H9 (cell line): ENCODE results near the gene IGFLR1. TPM values are rescaled to one million over a fixed set of nuclear protein-coding genes. Genes with fewer than 3 reads are reported as not detected.

ENCODE experiments used
- DNase-seq: peaks from one replicate; pipeline ENCODE4 v3.0.0-alpha.2; 2017
- H2AFZ ChIP-seq: one replicate; pipeline ENCODE4 v1.6.1; 2013; ENCODE audit warnings: mild to moderate bottlenecking, low read length, control low read depth, moderate library complexity
- H2AK5ac ChIP-seq: 2 replicates; pipeline ENCODE4 v1.6.1; 2013; ENCODE audit warnings: low read length, control low read depth, mixed read lengths; ENCODE audit not compliant: insufficient read length
- H2BK120ac ChIP-seq: one replicate; pipeline ENCODE4 v1.6.1; 2013; ENCODE audit warnings: low read depth, mild to moderate bottlenecking, low read length, control low read depth, inconsistent platforms; ENCODE audit not compliant: poor library complexity, severe bottlenecking
- H2BK12ac ChIP-seq: 2 replicates; pipeline ENCODE4 v1.6.1; 2013; ENCODE audit warnings: low read length, control low read depth, mixed read lengths, low read depth; ENCODE audit not compliant: insufficient read length
- H2BK15ac ChIP-seq: 2 replicates; pipeline ENCODE4 v1.6.1; 2013; ENCODE audit warnings: low read depth, low read length, control low read depth
- H2BK20ac ChIP-seq: one replicate; pipeline ENCODE4 v1.6.1; 2013; ENCODE audit warnings: low read depth, mild to moderate bottlenecking, low read length, control low read depth, inconsistent platforms; ENCODE audit not compliant: poor library complexity, severe bottlenecking
- H2BK5ac ChIP-seq: 2 replicates; pipeline ENCODE4 v1.6.1; 2013; ENCODE audit warnings: low read length, control low read depth, mixed read lengths; ENCODE audit not compliant: insufficient read length
- H3K14ac ChIP-seq: 2 replicates; pipeline ENCODE4 v1.6.1; 2013; ENCODE audit warnings: low read length, control low read depth; ENCODE audit not compliant: insufficient read depth
- H3K18ac ChIP-seq: 2 replicates; pipeline ENCODE4 v1.6.1; 2013; ENCODE audit warnings: low read depth, mild to moderate bottlenecking, mixed read lengths, low read length, control low read depth; ENCODE audit not compliant: insufficient read length
- H3K23ac ChIP-seq: 2 replicates; pipeline ENCODE4 v1.6.1; 2013; ENCODE audit warnings: low read length, control low read depth, mixed read lengths, low read depth; ENCODE audit not compliant: insufficient read length
- H3K23me2 ChIP-seq: 2 replicates; pipeline ENCODE4 v1.6.1; 2013; ENCODE audit warnings: low read depth, mild to moderate bottlenecking, mixed read lengths, low read length, control low read depth; ENCODE audit not compliant: insufficient read length, poor library complexity, severe bottlenecking
- H3K27ac ChIP-seq: 2 replicates; pipeline ENCODE4 v1.5.1; 2013; ENCODE audit warnings: low read length, control low read depth, mixed read lengths, low read depth; ENCODE audit not compliant: insufficient read length
- H3K27me3 ChIP-seq: 2 replicates; pipeline ENCODE4 v1.6.1; 2013; ENCODE audit warnings: low read length, control low read depth, inconsistent platforms; ENCODE audit not compliant: insufficient read depth
- H3K4ac ChIP-seq: 2 replicates; pipeline ENCODE4 v1.6.1; 2013; ENCODE audit warnings: low read depth, mild to moderate bottlenecking, control low read depth, inconsistent platforms, low read length, moderate library complexity
- H3K4me1 ChIP-seq: 2 replicates; pipeline ENCODE4 v1.6.1; 2013; ENCODE audit warnings: low read length, control low read depth, inconsistent platforms; ENCODE audit not compliant: insufficient read depth
- H3K4me2 ChIP-seq: 2 replicates; pipeline ENCODE4 v1.6.1; 2013; ENCODE audit warnings: low read length, control low read depth, mixed read lengths; ENCODE audit not compliant: insufficient read length, insufficient read depth
- H3K56ac ChIP-seq: 2 replicates; pipeline ENCODE4 v1.6.1; 2013; ENCODE audit warnings: low read depth, mild to moderate bottlenecking, mixed read lengths, low read length, control low read depth; ENCODE audit not compliant: insufficient read length
- H3K79me1 ChIP-seq: 2 replicates; pipeline ENCODE4 v1.6.1; 2013; ENCODE audit warnings: low read depth, mild to moderate bottlenecking, moderate library complexity, low read length, control low read depth, inconsistent platforms; ENCODE audit not compliant: insufficient read depth, poor library complexity, severe bottlenecking
- H3K79me2 ChIP-seq: 2 replicates; pipeline ENCODE4 v1.6.1; 2013; ENCODE audit warnings: low read length, control low read depth, inconsistent platforms; ENCODE audit not compliant: insufficient read depth
- H3K9ac ChIP-seq: 2 replicates; pipeline ENCODE4 v1.6.1; 2013; ENCODE audit warnings: low read length, control low read depth, mixed read lengths; ENCODE audit not compliant: insufficient read length; ENCODE audit errors: extremely low read depth
- H3K9me3 ChIP-seq: one replicate; pipeline ENCODE4 v1.6.1; 2013; ENCODE audit warnings: low read depth, low read length, inconsistent platforms; ENCODE audit not compliant: control insufficient read depth
- H3T11ph ChIP-seq: one replicate; pipeline ENCODE4 v1.6.1; 2013; ENCODE audit warnings: mild to moderate bottlenecking, low read length, control low read depth, inconsistent platforms
- H4K20me1 ChIP-seq: one replicate; pipeline ENCODE4 v1.6.1; 2013; ENCODE audit not compliant: control insufficient read depth, insufficient read length, insufficient read depth
- H4K5ac ChIP-seq: 2 replicates; pipeline ENCODE4 v1.6.1; 2013; ENCODE audit warnings: low read depth, mild to moderate bottlenecking, mixed read lengths, low read length, control low read depth; ENCODE audit not compliant: insufficient read length
- H4K8ac ChIP-seq: replicated peaks from 2 replicates; pipeline ENCODE4 v1.6.1; 2013; ENCODE audit warnings: low read length, control low read depth, mixed read lengths, low read depth; ENCODE audit not compliant: insufficient read length
- H4K91ac ChIP-seq: 2 replicates; pipeline ENCODE4 v1.6.1; 2013; ENCODE audit warnings: low read depth, mild to moderate bottlenecking, moderate library complexity, mixed read lengths, low read length, control low read depth; ENCODE audit not compliant: insufficient read length
- H3K27ac Mint-ChIP-seq, 3 experiments: 2 replicates in 2 of 3; 3 replicates in 1 of 3; pipeline ENCODE4 v1.8.0; 2020 to 2021; ENCODE audit warnings: mixed read lengths in 3 of 3, mild to moderate bottlenecking in 1 of 3, moderate library complexity in 1 of 3
- H3K27me3 Mint-ChIP-seq: 2 replicates; pipeline ENCODE4 v1.8.0; 2021; ENCODE audit warnings: low read depth, mild to moderate bottlenecking, moderate library complexity, mixed read lengths
- H3K36me3 Mint-ChIP-seq, 3 experiments: 2 replicates in 2 of 3; 3 replicates in 1 of 3; pipeline ENCODE4 v1.8.0; 2020 to 2021; ENCODE audit warnings: low read depth in 3 of 3, mixed read lengths in 3 of 3; ENCODE audit not compliant: insufficient read depth in 1 of 3
- H3K4me1 Mint-ChIP-seq, 2 experiments: 2 replicates each; pipeline ENCODE4 v1.8.0; 2020; ENCODE audit warnings: mixed read lengths in 2 of 2
- H3K4me3 Mint-ChIP-seq, 2 experiments: 2 replicates in 1 of 2; 3 replicates in 1 of 2; pipeline ENCODE4 v1.8.0; 2020 to 2021; ENCODE audit warnings: mild to moderate bottlenecking in 2 of 2, mixed read lengths in 2 of 2, moderate library complexity in 1 of 2
- H3K9me3 Mint-ChIP-seq, 2 experiments: 2 replicates in 1 of 2; 3 replicates in 1 of 2; pipeline ENCODE4 v1.8.0; 2020; ENCODE audit warnings: mild to moderate bottlenecking in 2 of 2, mixed read lengths in 2 of 2, moderate library complexity in 1 of 2
- CTCF ChIP-seq: fragments of 200-600 bp; sonication (generic); conservative IDR thresholded peaks from 3 replicates; pipeline ENCODE4 v1.8.0; 2021; ENCODE audit warnings: antibody characterized with exemption, mild to moderate bottlenecking
- WGBS: extraction: QIAGEN DNeasy Blood & Tissue Kit; methylation state at CpG from one replicate; pipeline ENCODE4 v1.1.7; 2013; ENCODE audit warnings: missing lambda C conversion rate, low lambda C conversion rate, mixed read lengths; ENCODE audit not compliant: insufficient read length; ENCODE audit errors: extremely low coverage; 5-methylcytosine and 5-hydroxymethylcytosine counted together
- total RNA-seq: library from RNA; stranded (reverse); gene quantifications from 2 replicates; pipeline ENCODE4 v1.2.1, GENCODE V29; 2021

IGFLR1 gene
- total RNA-seq, 1 experiment from 2014 or later, result 2.9 TPM

GRCh38 chr19:35713904-35714495 is 28.3 kb downstream of the IGFLR1 start:
- TF ChIP-seq CTCF, result no peak
- peak overlapping the region in 1 of 2 experiments; percentile 5; a peak in 1 of 5 replicates for H3K4me3 Mint-ChIP-seq
- H3K79me1 ChIP-seq, result no peaks in the 10 kb centered on the region

More at GRCh38 chr19:35713904-35714495, 28.3 kb downstream of the IGFLR1 start:
- H3K4ac ChIP-seq, result no peak overlapping the region
- H2AK5ac ChIP-seq, result no peak overlapping the region
- H3K27ac ChIP-seq, result no peak overlapping the region
- H3T11ph ChIP-seq, result no peak overlapping the region
- H2BK120ac ChIP-seq, result no peak overlapping the region
- no CpG with 5 or more reads among the region's 12 CpGs for WGBS
- H2BK20ac ChIP-seq, result no peak overlapping the region
- H4K20me1 ChIP-seq, result peaks cover under 1% of the 10 kb centered on the region
- H3K18ac ChIP-seq, result no peak overlapping the region
- H3K14ac ChIP-seq, result no peak overlapping the region; the same call in 1 of the 2 replicates
- no peak overlapping the region for H3K9ac ChIP-seq
- H3K27me3 Mint-ChIP-seq, result no peaks in the 10 kb centered on the region; the same call in 1 of the 2 replicates
- peak overlapping the region in 1 of 3 experiments; percentile 66; a peak in 1 of 7 replicates for H3K27ac Mint-ChIP-seq
- H3K23ac ChIP-seq, result no peak overlapping the region
- no peak overlapping the region for H4K91ac ChIP-seq
- DNase-seq, result no peak
- H3K4me2 ChIP-seq, result no peak overlapping the region
- H3K4me1 Mint-ChIP-seq, result peaks cover 43% of the 10 kb centered on the region in 2 experiments
- H2BK15ac ChIP-seq, result no peak overlapping the region
- no peak overlapping the region for H4K8ac ChIP-seq
- peaks cover 10% of the 10 kb centered on the region; the same call in 1 of the 2 replicates for H3K4me1 ChIP-seq
- no peak overlapping the region for H4K5ac ChIP-seq
- no peak overlapping the region for H2AFZ ChIP-seq
- no peaks in the 10 kb centered on the region for H3K9me3 ChIP-seq
- no peaks in the 10 kb centered on the region for H3K27me3 ChIP-seq
- H2BK12ac ChIP-seq, result no peak overlapping the region
- H3K36me3 Mint-ChIP-seq, result peaks cover 0 to 7% (median 6%) of the 10 kb centered on the region in 3 experiments; a peak in 5 of 7 replicates
- peaks cover 6% of the 10 kb centered on the region; the same call in 1 of the 2 replicates for H3K79me2 ChIP-seq
- H3K9me3 Mint-ChIP-seq, result no peaks in the 10 kb centered on the region; a peak in 1 of 5 replicates
- H3K23me2 ChIP-seq, result peaks cover 18% of the 10 kb centered on the region
- no peak overlapping the region for H2BK5ac ChIP-seq
- no peak overlapping the region for H3K56ac ChIP-seq
